Thyroid gland (tissue), 4 donors: Measurements from ENCODE around the gene AKAP12.

Experiments
- CTCF ChIP-seq, 6 experiments: fragments of 200-600 bp in 3 of 6; fragments of 450-650 bp in 3 of 6; sonication (generic) in 3 of 6; IDR thresholded peaks; one replicate each; pipeline ENCODE4 v1.5.1; 2016 to 2019; ENCODE audit warnings: antibody characterized with exemption in 6 of 6, mild to moderate bottlenecking in 2 of 6, inconsistent platforms in 1 of 6, moderate library complexity in 1 of 6
- POLR2A ChIP-seq, 2 donors: fragments of 450-650 bp; IDR thresholded peaks; one replicate each; pipeline ENCODE4 v1.6.1; 2017; ENCODE audit warnings: antibody characterized with exemption in 2 of 2, mild to moderate bottlenecking in 2 of 2, moderate library complexity in 1 of 2

GRCh38 chr6:151374036-151374683 is 134.4 kb downstream of the AKAP12 start:
- no peak for TF ChIP-seq CTCF (IDR thresholded peaks at IDR 0.05)
- no peak for TF ChIP-seq POLR2A (IDR thresholded peaks at IDR 0.05)
